ENCODE data around the gene ZDHHC7.

DNA sequence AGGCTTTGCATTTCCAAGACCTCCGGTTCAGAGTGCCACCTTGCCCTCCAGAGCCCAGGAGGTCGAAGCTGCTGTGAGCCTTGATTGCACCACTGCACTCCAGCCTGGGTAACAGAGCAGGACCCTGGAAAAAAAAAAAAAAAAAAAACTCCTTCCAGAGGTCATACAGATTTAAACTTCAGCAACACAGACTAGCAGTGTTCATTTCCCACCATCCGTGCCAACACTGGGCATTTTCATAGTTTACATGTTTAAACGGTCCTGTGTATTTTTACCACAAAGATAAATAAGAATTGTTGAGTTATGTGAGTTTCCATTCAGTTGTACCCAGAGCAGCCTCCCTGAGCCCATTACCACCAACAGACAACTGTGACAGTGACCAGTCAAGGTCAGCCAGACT, 50.4 kb downstream of the ZDHHC7 start:
- TF ChIP-seq NFE2L2 (conservative IDR thresholded peaks at IDR 0.05; ENCODE audit: low read length): no peak
- TF ChIP-seq, protein P1, sequence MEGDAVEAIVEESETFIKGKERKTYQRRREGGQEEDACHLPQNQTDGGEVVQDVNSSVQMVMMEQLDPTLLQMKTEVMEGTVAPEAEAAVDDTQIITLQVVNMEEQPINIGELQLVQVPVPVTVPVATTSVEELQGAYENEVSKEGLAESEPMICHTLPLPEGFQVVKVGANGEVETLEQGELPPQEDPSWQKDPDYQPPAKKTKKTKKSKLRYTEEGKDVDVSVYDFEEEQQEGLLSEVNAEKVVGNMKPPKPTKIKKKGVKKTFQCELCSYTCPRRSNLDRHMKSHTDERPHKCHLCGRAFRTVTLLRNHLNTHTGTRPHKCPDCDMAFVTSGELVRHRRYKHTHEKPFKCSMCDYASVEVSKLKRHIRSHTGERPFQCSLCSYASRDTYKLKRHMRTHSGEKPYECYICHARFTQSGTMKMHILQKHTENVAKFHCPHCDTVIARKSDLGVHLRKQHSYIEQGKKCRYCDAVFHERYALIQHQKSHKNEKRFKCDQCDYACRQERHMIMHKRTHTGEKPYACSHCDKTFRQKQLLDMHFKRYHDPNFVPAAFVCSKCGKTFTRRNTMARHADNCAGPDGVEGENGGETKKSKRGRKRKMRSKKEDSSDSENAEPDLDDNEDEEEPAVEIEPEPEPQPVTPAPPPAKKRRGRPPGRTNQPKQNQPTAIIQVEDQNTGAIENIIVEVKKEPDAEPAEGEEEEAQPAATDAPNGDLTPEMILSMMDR (IDR thresholded peaks at IDR 0.05): no peak
- TF ChIP-seq ZFP36 (IDR thresholded peaks at IDR 0.05; ENCODE audit: borderline replicate concordance, partially characterized antibody): no peak
- TF ChIP-seq RAD21 (conservative IDR thresholded peaks at IDR 0.05 in 1 of 2, IDR thresholded peaks at IDR 0.05 in 1 of 2): no peak
- TF ChIP-seq, protein P2, sequence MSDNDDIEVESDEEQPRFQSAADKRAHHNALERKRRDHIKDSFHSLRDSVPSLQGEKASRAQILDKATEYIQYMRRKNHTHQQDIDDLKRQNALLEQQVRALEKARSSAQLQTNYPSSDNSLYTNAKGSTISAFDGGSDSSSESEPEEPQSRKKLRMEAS (IDR thresholded peaks at IDR 0.05): no peak
- TF ChIP-seq RNF2 (IDR thresholded peaks at IDR 0.05; ENCODE audit: borderline replicate concordance, low read depth): no peak
- TF ChIP-seq POLR2A (IDR thresholded peaks at IDR 0.05; ENCODE audit: low read length): no peak
